Testis (tissue), 3 donors: ENCODE measurements around the gene OTOR. TPM values are rescaled to one million over a fixed set of nuclear protein-coding genes. Genes with fewer than 3 reads are reported as not detected.

Experiments
- DNase-seq: peaks from one replicate; pipeline ENCODE4 v3.0.0-alpha.2; 2019
- H3K27ac ChIP-seq, 2 donors: fragments of 200-600 bp; sonication (generic); one replicate each; pipeline ENCODE4 v1.5.1; 2019
- H3K27me3 ChIP-seq: fragments of 200-600 bp; sonication (generic); one replicate; pipeline ENCODE4 v1.5.1; 2019
- H3K36me3 ChIP-seq: fragments of 200-600 bp; sonication (generic); one replicate; pipeline ENCODE4 v1.5.1; 2017; ENCODE audit warnings: low read depth; ENCODE audit errors: missing control alignments
- H3K4me1 ChIP-seq: fragments of 200-600 bp; sonication (generic); one replicate; pipeline ENCODE4 v1.5.1; 2019
- H3K4me3 ChIP-seq, 2 donors: fragments of 200-600 bp; sonication (generic); one replicate each; pipeline ENCODE4 v1.5.1; 2017 to 2019
- H3K9me3 ChIP-seq: fragments of 200-600 bp; sonication (generic); one replicate; pipeline ENCODE4 v1.5.1; 2017
- CTCF ChIP-seq, 3 experiments: fragments of 450-650 bp in 2 of 3; fragments of 200-600 bp in 1 of 3; sonication (generic) in 1 of 3; IDR thresholded peaks; one replicate each; pipeline ENCODE4 v1.5.1; 2016 to 2019; ENCODE audit warnings: antibody characterized with exemption in 3 of 3, mild to moderate bottlenecking in 2 of 3, moderate library complexity in 1 of 3
- POLR2A ChIP-seq: fragments of 450-650 bp; IDR thresholded peaks from one replicate; pipeline ENCODE4 v1.6.1; 2017; ENCODE audit warnings: antibody characterized with exemption, mild to moderate bottlenecking, moderate library complexity
- WGBS, 2 donors: methylation state at CpG; one replicate each; pipeline ENCODE4 v1.1.5; 2018; 5-methylcytosine and 5-hydroxymethylcytosine counted together
- intact Hi-C: fragments of 100-400 bp; cut with DNase I; formaldehyde crosslinking; loops from one replicate; pipeline ENCODE4 v1.15.1; 2023; ENCODE audit warnings: low total_unique reads
- polyA plus RNA-seq: library from polyadenylated mRNA; stranded (reverse); fragments of 350-450 nt; fragmentation: Illumina TruSeq; extraction: RNeasy Lipid Tissue Mini Kit (QIAGEN cat#74804); gene quantifications from one replicate; pipeline ENCODE4 v1.2.3, GENCODE V29; 2014; ENCODE audit warnings: low read depth, low replicate concordance; ENCODE audit not compliant: insufficient read depth
- total RNA-seq, 2 donors: library from RNA; depleted of rRNA; stranded (reverse); fragments of >200 nt; gene quantifications; one replicate each; pipeline ENCODE4 v1.2.3, GENCODE V29; 2016

The OTOR gene
- total and polyA plus RNA-seq, 3 donors from 2014 or later: not detected

- no peak overlapping the region for H3K4me3 ChIP-seq
- H3K27me3 ChIP-seq: no peaks in the 10 kb centered on the region
- no peaks in the 10 kb centered on the region for H3K4me1 ChIP-seq
- no peak overlapping the region for H3K27ac ChIP-seq
- DNase-seq: no peak
- TF ChIP-seq POLR2A (no peak), CTCF (IDR thresholded peaks at IDR 0.05) (no peak)
- intact Hi-C loops: no loop called here
- H3K9me3 ChIP-seq: no peaks in the 10 kb centered on the region
- H3K36me3 ChIP-seq: no peaks in the 10 kb centered on the region
- 98 to 100% methylated on average over 1 of the region's 1 CpG for WGBS, 2 donors
These were observed 33.3 kb downstream of the OTOR start for GRCh38 chr20:16781496-16781895.

GRCh38 chr20:16785226-16785625, 37.1 kb downstream of the OTOR start:
- intact Hi-C loops: no loop called here

More at GRCh38 chr20:16785226-16785625, 37.1 kb downstream of the OTOR start:
- H3K36me3 ChIP-seq: no peaks in the 10 kb centered on the region
- no peak overlapping the region for H3K4me3 ChIP-seq
- H3K27me3 ChIP-seq: no peaks in the 10 kb centered on the region
- no peak for DNase-seq
- WGBS, 2 donors: 45 to 67% methylated on average over 1 of the region's 1 CpG
- H3K27ac ChIP-seq: no peak overlapping the region
- TF ChIP-seq CTCF (IDR thresholded peaks at IDR 0.05): no peak
- no peaks in the 10 kb centered on the region for H3K9me3 ChIP-seq
- H3K4me1 ChIP-seq: no peaks in the 10 kb centered on the region

Other genes starting within 250 kb of the OTOR start
- 10 to 100 TPM; 22.3 to 25.5 TPM for gene KIF16B, start 174.9 kb upstream of the OTOR start, total RNA-seq
- 10.2 TPM for gene KIF16B, start 174.9 kb upstream of the OTOR start, polyA plus RNA-seq
- gene SNRPB2, start 18.3 kb upstream of the OTOR start, total RNA-seq: 10 to 100 TPM; 32.8 to 35.3 TPM
- 47.9 TPM for gene SNRPB2, start 18.3 kb upstream of the OTOR start, polyA plus RNA-seq